Activated T-helper 1 cell treated with anti-CD3 and anti-CD28 coated beads, Interleukin-2, amount 50 U/mL, for 16 hours (primary cell): ENCODE measurements around the gene TGFB2.

ENCODE experiments used
- DNase-seq, 2 donors: peaks; one replicate each; pipeline ENCODE4 v3.0.0-alpha.2; 2020; ENCODE audit warnings: low read depth in 1 of 2, low spot score in 1 of 2

TGFB2 gene

DNA sequence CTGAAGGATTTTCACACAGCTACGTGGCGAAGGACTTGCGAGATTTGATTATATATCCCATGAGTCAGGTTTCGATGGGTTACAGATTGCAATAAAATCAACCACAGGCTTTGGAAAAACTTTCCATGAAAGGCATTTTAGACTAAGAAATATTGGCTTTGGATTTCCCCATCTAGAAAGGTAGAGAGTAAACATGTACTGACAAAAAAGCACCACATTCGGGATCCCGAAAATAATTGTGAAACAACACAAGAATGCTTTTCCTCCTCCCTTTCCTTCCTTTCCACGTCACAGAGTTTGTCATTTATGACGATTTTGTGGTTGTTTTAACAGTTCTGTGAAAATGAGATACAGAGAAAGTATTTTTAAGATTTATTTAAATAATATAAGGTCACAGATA, 38.5 kb downstream of the TGFB2 start:
- DNase-seq = no peak

DNA sequence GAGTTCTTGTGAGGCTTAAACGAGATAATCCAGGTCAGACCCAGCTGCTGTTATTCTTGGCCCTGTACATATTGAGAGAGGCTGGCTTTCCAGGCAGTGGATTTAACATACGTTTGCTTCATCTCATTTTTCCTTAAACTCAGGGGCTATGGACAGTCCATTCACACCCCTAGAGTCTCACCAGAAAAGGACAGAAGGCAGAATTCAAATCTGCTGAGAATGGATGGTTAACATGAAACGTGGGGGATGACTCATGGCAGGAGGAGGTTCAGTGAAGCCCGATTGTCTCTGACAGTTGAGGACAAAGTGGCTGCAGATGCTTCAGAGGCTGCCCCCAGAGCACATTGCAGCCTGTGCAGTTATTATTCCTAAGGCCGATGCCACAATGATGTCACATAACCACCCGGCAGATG, 39.5 kb downstream of the TGFB2 start:
- no peak for DNase-seq

DNA sequence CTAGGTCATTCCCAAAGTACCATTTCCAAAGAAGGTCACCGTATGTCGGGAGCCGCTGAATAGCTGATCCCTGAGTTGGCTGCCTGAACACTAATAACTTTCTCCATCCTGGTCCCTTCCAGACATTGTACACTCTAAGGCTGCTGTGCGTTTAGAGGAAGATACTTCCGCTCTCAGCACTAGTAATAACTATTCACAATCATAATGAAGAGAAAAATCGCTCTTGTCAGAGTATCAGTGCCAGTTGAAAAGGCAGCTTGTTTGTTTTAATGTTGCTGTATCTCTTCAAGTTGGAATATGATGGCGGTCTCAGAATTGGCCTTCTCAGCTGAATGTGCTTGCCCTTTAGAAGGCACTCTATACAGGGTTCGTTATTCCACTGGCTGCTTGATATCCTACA, 43.5 kb downstream of the TGFB2 start:
- no peak for DNase-seq

DNA sequence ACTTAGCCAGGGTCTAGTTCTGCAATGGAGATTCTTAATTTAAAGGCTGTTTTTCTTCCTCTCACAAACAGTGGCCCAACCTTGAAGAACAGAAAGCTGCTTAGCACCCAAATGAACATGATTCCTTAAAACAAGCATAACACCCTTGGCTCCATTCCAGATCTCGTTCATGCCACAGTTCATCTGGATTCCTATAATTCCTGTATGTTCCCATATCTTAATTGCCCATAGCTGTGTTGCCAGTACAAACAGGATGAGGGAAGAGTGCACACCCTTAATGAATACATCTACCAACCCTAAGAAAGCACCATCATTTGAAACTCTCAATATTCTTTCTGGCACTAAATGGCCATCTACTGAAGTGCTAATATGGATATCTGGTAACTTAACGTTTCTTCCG, 45.5 kb downstream of the TGFB2 start:
- no peak for DNase-seq

DNA sequence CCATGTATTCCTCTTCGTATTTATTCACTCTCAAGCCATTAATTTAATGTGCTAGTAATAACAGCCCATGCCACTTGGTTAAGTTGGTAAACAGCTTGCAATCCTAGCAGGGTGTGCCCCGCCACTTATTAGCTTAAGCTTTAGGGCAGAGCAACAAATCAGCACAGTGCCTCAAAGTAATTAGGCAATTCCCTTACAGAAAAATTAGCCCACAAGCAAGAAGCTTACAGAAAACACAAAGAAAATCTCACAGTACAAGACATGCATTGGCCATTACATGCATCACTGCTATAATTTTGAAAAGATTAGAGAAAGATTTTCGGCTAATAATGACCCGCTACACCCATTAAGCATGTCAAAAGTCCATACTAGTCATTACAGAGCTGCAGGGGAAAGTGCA, 47.6 kb downstream of the TGFB2 start:
- no peak for DNase-seq

DNA sequence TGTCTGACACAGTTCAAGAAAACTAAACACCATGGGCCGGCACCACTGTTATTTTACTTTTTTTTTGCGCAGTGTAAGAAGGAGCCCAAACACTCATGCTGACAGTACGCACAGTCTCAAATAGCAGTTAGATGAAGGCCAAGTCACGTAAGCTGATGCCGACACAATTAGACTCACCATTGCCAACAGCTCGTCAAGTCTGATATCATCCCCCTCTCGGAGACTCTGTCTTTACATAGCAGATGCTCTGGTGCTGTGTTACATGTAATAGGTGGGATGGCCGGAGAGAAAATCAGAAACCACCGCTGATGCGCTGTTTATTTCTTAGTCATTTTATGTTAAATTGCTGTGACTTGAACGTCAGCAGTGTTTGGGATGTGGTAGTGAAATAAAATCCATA, 49.3 kb downstream of the TGFB2 start:
- DNase-seq = no peak

DNA sequence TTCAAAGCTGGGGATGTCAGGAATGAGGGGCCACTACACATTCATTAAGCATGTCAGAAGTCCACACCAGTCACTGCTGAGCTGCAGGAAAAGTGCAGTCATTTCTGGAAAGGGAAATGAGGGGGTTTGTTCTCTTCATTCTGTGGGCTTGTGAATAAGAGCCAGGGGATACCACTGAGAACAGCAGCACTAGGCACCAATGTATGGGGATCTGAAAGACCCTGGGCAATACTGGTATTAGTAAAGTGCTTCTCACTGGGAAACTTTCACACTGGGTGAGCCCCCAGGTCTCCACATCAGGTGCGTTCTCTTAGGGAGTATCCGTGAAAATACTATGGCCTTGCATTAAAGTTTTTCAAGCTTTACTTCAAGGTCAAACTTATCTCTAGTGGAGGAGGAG, 49.9 kb downstream of the TGFB2 start:
- no peak for DNase-seq

DNA sequence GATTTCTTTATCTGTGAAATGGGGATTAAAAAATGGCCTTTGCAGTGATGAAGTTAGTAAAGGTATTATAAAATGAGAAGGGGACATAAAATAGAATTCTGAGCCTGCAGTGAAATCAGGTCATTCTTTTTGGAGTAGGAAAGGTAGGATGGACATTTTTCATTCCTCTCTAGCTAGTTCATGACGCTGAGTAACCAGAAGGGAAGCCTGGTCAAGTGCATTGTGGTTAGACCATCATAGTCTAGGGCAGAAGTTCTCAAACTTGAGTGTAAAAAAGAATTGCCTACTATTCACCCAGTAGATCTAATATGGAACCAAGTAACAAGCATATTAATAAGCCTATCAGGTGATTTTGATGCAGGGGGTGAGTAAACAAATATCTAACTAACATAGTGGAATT, 50.8 kb downstream of the TGFB2 start:
- no peak for DNase-seq

DNA sequence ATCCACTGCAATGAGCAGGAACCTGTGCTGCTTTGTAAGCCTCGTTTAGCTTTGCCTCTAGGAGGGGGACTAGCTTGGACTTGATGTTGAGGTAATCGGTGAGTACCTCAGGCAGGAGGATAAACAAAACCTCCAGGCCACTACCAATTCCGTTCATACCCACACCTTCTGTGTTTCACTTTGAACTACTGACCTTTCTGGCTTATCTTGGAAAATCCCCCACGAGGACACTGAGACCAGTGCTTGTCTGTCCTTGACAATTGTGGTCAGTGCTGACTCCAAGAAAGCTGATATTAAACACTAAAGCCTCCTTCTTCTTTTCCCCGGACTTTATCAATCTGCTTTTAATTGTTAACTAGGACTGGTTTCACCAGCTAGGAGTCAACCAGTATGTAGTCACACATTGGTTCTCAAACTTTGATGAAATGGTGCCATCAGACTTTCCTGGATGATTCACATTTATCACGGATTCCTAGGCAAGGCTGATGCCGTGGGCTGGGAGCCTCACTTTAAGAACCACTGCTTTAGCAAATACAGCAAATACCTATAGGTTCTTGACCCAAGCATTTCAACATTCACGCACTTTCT, 52.7 kb downstream of the TGFB2 start:
- DNase-seq = no peak

DNA sequence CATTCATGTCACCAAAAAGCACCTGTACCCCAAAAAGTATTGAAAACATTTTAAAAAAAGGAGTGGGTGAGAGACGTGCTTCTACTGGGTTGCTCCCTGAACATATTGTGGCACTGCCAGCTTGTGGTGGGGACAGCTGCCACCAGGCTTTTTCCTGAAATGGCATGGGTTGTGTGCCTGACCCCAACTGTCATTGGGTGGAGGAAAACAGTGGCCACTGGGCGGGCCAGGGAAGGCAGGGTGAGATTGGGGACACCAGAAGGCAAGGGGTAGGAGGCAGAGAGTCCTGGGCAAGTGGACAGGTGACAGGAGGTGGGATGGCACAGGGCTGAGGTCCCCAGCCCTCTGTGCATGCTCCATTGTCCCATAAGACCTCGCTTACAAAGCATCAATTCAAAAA, 55.5 kb downstream of the TGFB2 start:
- no peak for DNase-seq

DNA sequence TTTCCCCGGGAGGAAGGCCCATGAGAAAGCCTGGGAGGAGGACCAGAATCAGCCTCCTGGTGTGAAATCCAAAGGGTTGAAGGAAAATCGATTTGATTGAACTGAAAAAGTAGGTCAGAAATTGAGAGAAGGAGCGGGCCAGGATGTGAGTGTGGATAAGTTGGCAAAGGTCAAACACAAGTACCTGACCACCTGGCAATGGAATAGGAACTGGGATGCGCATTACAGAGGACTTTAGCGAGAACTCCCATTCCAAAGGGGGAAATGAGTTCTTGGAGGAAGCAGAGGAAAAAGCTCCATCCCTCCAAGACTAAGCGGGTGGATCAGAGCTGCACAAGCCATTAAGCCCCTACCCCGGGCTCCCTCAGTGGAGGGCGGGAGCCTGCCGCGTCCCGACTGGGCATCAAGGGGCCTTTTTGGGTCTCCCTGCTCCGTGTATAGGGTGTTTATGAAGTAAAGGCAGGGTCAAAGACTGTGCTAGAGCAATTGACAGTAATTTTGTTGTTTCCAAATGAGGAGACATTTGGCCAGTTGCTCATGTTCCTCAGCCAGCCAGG, 56.4 kb downstream of the TGFB2 start:
- DNase-seq = no peak

DNA sequence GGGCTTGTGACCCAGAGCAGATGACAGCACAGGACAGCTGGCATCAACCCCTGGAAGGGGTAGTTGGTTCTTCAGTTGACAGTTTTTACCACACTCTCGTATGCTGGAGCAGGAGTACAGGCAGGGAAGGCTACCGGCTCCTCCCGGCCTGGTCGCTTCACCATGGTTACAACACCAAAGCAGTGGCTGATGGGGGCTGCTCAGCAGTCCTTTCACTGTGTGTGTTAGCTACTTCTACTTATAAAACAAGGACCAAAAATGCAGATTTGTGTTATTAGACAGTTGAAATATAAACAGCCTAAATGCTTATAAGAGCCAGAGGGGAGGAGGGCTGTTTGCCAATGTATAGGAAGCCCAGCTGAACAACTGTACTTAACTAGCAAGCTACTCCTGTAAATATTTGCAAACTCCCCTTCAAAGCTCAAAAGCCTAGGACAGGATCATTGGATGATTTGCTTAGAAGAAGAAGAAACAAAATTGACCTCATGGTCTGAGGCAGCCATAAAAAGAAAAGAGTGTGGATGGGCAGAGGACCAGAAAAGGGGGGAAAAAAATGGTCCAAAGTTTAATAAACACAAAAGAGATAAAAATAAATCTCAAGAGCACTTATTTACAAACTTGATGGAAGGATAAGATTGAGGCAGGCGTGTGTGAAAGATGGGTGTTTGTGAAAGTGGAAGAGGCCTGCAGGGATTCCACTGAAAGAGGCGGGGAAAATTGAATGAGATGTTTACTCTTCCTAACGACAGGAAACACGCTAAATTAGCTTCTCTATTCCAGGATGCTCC, 57.1 kb downstream of the TGFB2 start:
- DNase-seq = no peak

DNA sequence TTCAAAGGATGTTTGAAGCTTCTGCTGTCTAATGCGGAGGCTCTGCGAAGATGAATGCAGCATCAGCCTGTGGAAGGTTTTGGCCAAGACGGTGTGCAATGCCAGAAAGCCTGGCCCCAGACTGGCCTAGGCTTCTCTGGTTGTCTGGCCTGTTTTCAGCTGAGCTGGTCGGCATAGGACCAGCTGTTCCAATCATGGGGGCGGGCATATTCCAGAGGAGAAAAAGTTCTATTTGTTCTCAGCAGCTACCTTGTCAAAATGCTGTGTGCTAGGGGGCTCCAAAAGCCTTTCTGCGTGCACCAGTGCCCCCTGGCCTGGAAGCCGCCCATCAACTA, 57.6 kb downstream of the TGFB2 start:
- DNase-seq = no peak

DNA sequence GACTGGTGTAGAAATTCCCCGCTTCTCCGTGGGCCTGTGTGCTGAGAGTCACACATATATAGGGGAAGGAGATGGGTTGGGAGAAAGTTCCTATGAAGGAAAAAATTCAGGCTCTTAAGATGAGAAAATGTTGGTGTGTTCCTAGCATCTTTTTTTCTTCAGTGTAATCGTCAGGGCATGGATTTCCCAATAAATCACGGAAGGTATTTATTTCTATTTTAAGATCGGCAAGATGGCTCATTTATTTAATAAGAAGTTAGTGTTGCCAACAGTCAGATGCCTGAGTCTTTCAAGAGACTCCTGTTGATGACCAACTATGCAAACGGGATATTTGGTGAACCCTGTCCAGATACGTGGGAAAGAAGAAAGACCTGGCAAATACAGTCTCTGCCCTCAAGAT, 58.2 kb downstream of the TGFB2 start:
- DNase-seq = no peak

DNA sequence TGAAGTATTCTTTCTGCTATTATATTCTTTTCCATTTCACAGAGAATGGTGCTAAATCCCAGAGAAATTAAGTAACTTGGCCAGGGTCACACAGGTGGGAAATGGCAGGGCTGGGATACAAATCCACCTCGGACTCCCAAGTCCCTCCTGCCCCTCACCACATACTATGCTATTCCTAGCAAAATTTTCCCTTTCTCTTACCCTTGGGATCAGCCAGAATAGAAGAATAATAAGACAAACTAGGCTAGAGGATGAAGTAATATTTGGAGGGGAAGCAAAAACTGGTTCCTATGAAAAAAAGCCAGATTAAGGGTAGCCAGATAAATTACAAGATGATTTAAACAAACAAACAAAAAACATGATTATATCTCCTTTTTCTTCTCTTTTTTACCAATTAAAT, 62.5 kb downstream of the TGFB2 start:
- DNase-seq = no peak

DNA sequence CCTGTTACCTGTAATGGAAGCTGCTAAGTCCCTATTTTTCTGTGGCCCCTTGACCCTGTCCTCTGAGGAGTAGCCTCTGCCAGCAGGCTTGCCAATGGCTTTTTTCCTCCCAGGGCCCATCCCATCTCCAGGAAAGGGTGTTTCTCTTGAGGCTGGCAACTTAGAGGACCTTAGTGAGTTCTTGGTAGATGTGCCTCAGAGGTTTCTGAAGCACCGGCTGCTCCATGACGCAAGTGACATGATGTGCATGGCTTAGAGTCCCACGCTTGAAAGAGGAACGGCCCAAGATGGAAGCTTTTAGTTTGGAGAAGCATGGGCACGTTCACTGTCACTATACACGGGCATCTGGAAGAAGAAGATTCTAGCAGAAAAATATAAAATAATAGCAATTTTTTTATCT, 63.0 kb downstream of the TGFB2 start:
- no peak for DNase-seq

DNA sequence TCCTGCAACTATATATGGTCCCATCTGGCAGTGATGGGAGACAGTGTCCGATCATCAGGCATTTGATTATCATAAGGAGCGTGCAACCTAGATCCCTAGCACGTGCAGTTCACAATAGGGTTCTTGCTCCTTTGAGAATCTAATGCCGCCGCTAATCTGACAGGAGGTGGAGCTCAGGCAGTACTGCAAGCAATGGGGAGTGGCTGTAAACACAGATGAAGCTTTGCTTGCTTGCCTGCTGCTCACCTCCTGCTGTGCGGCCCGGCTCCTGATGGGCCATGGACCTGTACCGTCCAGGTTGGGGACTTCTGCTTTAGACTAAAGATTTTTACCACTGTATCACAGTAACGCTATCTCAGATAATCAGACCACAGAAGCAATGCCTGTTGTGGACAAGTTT, 63.8 kb downstream of the TGFB2 start:
- DNase-seq = no peak

DNA sequence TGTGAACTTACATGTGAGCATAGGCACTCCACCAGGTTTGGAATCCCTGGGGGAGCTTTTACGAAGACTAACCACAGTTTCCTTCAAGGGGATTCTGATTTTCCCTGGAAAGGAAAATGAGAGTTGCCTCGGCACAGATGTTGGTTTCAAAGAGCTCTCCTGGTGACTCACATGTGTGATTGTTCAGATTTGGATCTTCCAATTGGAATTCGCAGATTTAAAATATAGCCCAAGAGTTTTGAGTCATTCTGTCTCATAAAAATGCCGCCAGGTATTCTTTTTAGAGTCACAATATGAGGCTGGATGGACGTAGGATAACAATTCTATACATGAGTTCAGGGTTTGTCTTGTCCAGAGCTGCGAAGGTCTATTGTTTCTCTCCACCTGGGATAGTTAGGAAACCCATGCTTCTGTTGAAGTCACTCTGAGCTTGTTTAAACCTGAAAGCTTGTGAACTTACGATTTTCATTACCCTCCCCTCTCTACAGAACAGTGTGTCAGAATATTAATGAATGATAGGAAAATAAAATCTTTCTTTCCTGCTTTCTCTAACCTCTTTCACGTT, 64.9 kb downstream of the TGFB2 start:
- DNase-seq = no peak

DNA sequence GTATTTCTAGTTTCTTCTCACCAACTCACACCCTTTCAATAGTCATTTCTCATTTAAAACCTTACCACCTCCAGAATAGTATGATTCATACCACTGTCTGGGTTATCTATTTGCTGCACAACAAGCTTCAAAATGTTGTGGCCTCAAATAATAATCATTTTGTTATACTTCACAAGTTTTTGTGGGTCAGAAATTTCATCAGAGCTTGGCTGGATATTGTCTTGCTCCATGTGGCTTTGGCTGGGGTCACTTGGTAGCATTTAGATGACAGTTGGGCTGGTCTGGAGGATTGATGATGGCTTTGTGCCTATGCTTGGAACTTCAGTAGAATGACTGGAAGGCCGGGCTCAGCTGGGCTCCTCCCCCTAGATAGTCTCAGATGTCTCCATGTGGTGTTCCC, 66.0 kb downstream of the TGFB2 start:
- no peak for DNase-seq

DNA sequence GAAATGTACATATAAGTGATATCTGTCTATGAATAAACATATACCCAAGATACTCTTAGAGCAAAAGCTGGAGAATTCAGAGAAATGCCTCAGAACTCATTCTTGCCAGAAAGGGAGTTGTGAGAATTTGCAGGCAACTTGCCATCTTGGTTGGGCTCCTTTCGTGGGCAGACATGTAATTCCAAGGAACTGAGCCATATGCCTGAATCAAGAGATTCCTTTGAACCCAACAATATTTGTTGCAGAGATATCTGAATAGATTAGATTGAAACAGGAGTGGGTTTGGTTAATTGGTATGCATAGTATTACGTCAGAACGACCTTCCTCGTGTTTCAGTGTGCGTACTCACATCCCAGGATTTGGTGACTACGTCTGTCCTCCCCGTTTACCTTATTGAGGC, 67.0 kb downstream of the TGFB2 start:
- DNase-seq = no peak

DNA sequence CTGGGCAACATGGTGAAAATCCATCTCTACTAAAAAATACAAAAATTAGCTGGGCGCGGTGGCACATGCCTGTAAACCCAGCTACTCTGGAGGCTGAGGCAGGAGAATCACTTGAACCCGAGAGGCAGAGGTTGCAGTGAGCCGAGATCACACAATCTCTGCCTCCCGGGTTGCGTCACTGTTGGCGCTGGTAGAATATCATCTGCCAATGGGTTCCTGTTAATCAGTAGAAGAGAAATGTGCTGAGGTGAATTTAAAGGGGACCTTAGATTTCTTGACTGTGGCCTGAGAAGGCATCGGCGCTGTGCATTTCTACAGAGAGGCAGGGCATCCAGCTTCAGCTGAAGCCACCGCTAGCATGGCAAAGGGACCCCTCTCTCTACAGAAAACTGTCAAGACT, 68.0 kb downstream of the TGFB2 start:
- no peak for DNase-seq

DNA sequence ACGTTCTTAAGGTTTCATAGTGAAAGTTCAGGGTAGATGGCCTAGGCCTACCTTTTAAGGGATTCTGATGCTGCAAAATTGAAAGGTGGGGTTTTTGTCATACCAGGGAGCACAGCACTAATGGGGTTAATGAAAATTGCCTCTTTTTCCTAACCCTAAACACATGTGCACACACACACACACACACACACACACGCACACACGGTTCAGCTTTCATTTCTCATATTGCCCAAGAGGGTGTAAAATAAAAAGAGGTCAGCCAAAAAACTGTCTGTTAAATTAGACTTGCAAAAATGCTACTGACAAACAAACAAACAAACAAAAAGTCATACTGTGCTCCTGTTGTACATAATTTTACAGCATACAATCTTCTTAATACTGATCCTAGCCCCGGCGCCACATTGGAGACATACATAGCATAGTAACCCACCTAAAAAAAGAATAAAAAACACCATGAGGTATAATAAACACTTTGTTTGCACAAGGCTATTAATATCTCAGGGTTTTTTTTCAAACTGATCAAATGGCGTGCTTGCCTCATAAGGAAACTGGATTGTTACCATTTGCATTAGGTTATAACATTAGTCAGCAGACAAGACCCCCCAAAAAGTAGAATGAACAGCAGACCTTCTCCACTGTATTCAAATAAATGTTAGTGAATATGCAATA, 69.1 kb downstream of the TGFB2 start:
- no peak for DNase-seq
